Neural cell (in vitro differentiated cells): ENCODE results near the gene AGXT. TPM values are rescaled to one million over a fixed set of nuclear protein-coding genes. Genes with fewer than 3 reads are reported as not detected.

Source experiments
- H2AFZ ChIP-seq: fragments of 200-600, 300-800 bp; sonication (generic), shearing (Covaris generic); 2 replicates; pipeline ENCODE4 v1.6.0; 2014; ENCODE audit warnings: low read depth, mild to moderate bottlenecking, antibody characterized with exemption, low read length, moderate library complexity
- H3F3A ChIP-seq: fragments of 200-600 bp; shearing (Covaris generic); 2 replicates; pipeline ENCODE4 v1.6.1; 2016; ENCODE audit warnings: mild to moderate bottlenecking, moderate library complexity, mixed read lengths, antibody characterized with exemption, low read length; ENCODE audit not compliant: insufficient read depth, poor library complexity, severe bottlenecking
- H3K27ac ChIP-seq: fragments of 200-600, 300-800 bp; sonication (generic), shearing (Covaris generic); 2 replicates; pipeline ENCODE4 v1.5.1; 2014; ENCODE audit warnings: mild to moderate bottlenecking, low read length, moderate library complexity
- H3K27me3 ChIP-seq: fragments of 300-800, 200-600 bp; sonication (generic), shearing (Covaris generic); 2 replicates; pipeline ENCODE4 v1.6.0; 2014; ENCODE audit warnings: mild to moderate bottlenecking, low read depth, low read length, moderate library complexity; ENCODE audit not compliant: insufficient read depth
- H3K36me3 ChIP-seq: fragments of 300-800, 200-600 bp; sonication (generic), shearing (Covaris generic); 2 replicates; pipeline ENCODE4 v1.5.1; 2014; ENCODE audit warnings: mild to moderate bottlenecking, antibody characterized with exemption, low read length, moderate library complexity; ENCODE audit not compliant: insufficient read depth
- H3K4me2 ChIP-seq: fragments of 300-800, 200-600 bp; sonication (generic), shearing (Covaris generic); 2 replicates; pipeline ENCODE4 v1.6.0; 2014; ENCODE audit warnings: mild to moderate bottlenecking, low read length
- H3K4me3 ChIP-seq: fragments of 300-800, 200-600 bp; sonication (generic), shearing (Covaris generic); 2 replicates; pipeline ENCODE4 v1.5.1; 2014; ENCODE audit warnings: mild to moderate bottlenecking, low read length, moderate library complexity
- H3K79me2 ChIP-seq: fragments of 200-600 bp; shearing (Covaris generic); replicated peaks from 2 replicates; pipeline ENCODE4 v1.6.0; 2014; ENCODE audit warnings: mild to moderate bottlenecking, low read length, moderate library complexity; ENCODE audit not compliant: insufficient read depth
- H3K9ac ChIP-seq: fragments of 300-800, 200-600 bp; sonication (generic), shearing (Covaris generic); 2 replicates; pipeline ENCODE4 v1.6.1; 2016; ENCODE audit warnings: mild to moderate bottlenecking, low read length, mixed read lengths
- H3K9me2 ChIP-seq: fragments of 200-600 bp; shearing (Covaris generic); 2 replicates; pipeline ENCODE4 v1.6.1; 2016; ENCODE audit warnings: mild to moderate bottlenecking, low read length, mixed read lengths; ENCODE audit not compliant: insufficient read depth
- H3K9me3 ChIP-seq: fragments of 200-600, 300-800 bp; sonication (generic), shearing (Covaris generic); 2 replicates; pipeline ENCODE4 v1.6.1; 2016; ENCODE audit warnings: mild to moderate bottlenecking, mixed run types, low read length, moderate library complexity, mixed read lengths
- H4K20me1 ChIP-seq: fragments of 200-600 bp; shearing (Covaris generic); 2 replicates; pipeline ENCODE4 v1.6.1; 2016; ENCODE audit warnings: mild to moderate bottlenecking, mixed run types; ENCODE audit not compliant: insufficient read depth
- CTCF ChIP-seq: fragments of 450-650 bp; IDR thresholded peaks from 2 replicates; pipeline ENCODE4 v1.5.1; 2014; ENCODE audit warnings: antibody characterized with exemption, mild to moderate bottlenecking, moderate library complexity; ENCODE audit not compliant: poor library complexity, severe bottlenecking
- EP300 ChIP-seq: fragments of 450-650 bp; conservative IDR thresholded peaks from 2 replicates; pipeline ENCODE4 v1.6.1; 2014; ENCODE audit warnings: antibody characterized with exemption, mild to moderate bottlenecking, moderate library complexity; ENCODE audit not compliant: poor library complexity, severe bottlenecking
- EZH2 ChIP-seq: fragments of 200-600, 300-800 bp; shearing (Covaris generic), sonication (generic); IDR thresholded peaks from 2 replicates; pipeline ENCODE4 v1.6.1; 2014; ENCODE audit warnings: antibody characterized with exemption, low read length, borderline replicate concordance, mild to moderate bottlenecking; ENCODE audit not compliant: insufficient read depth, poor library complexity, severe bottlenecking
- MXI1 ChIP-seq: fragments of 450-650 bp; conservative IDR thresholded peaks from 2 replicates; pipeline ENCODE4 v1.6.1; 2014; ENCODE audit warnings: antibody characterized with exemption, mild to moderate bottlenecking; ENCODE audit not compliant: poor library complexity, severe bottlenecking
- POLR2AphosphoS5 ChIP-seq: IDR thresholded peaks from 2 replicates; pipeline ENCODE4 v1.6.1; 2012
- RAD21 ChIP-seq: fragments of 450-650 bp; conservative IDR thresholded peaks from 2 replicates; pipeline ENCODE4 v1.6.1; 2014; ENCODE audit warnings: antibody characterized with exemption, mild to moderate bottlenecking, moderate library complexity
- REST ChIP-seq: IDR thresholded peaks from 2 replicates; pipeline ENCODE4 v1.6.1; 2012; ENCODE audit warnings: borderline replicate concordance
- SMC3 ChIP-seq: fragments of 450-650 bp; conservative IDR thresholded peaks from 2 replicates; pipeline ENCODE4 v1.6.1; 2014; ENCODE audit warnings: antibody characterized with exemption, mild to moderate bottlenecking, moderate library complexity; ENCODE audit not compliant: poor library complexity
- TAF1 ChIP-seq: IDR thresholded peaks from 2 replicates; pipeline ENCODE4 v1.6.1; 2012; ENCODE audit warnings: low read depth
- polyA plus RNA-seq: library from polyadenylated mRNA; depleted of rRNA; stranded (reverse); fragments of >200 nt; gene quantifications from 2 replicates; pipeline ENCODE4 v1.2.3, GENCODE V29; 2014

The AGXT gene
- polyA plus RNA-seq, 1 donor from 2014 or later: not detected

GRCh38 chr2:240896394-240896793 lies 27.8 kb downstream of the AGXT start:
- no peaks in the 10 kb centered on the region for H3K9me2 ChIP-seq
- H3K9ac ChIP-seq: no peak overlapping the region
- no peak overlapping the region for H3K4me2 ChIP-seq
- H2AFZ ChIP-seq: no peak overlapping the region
- no peaks in the 10 kb centered on the region for H3K27me3 ChIP-seq
- no peaks in the 10 kb centered on the region for H3K9me3 ChIP-seq
- H3K79me2 ChIP-seq: no peaks in the 10 kb centered on the region
- H3K36me3 ChIP-seq: no peaks in the 10 kb centered on the region
- TF ChIP-seq EP300: no peak
- no peak for TF ChIP-seq CTCF
- no peak for TF ChIP-seq MXI1
- TF ChIP-seq EZH2: no peak
- TF ChIP-seq RAD21: no peak
- no peak for TF ChIP-seq POLR2AphosphoS5
- TF ChIP-seq TAF1: no peak
- no peak for TF ChIP-seq SMC3
- TF ChIP-seq REST: no peak
- no peak overlapping the region for H3K27ac ChIP-seq
- H3F3A ChIP-seq: no peaks in the 10 kb centered on the region
- no peak overlapping the region for H3K4me3 ChIP-seq
- no peaks in the 10 kb centered on the region for H4K20me1 ChIP-seq

GRCh38 chr2:240896871-240897692 lies 28.5 kb downstream of the AGXT start:
- Histone ChIP-seq H4K20me1 (no peaks in the 10 kb centered on the region), H3K4me2 (no peak overlapping the region), H3K9me3 (no peaks in the 10 kb centered on the region), H3K79me2 (no peaks in the 10 kb centered on the region), H2AFZ (no peak overlapping the region), H3K4me3 (no peak overlapping the region), H3K27ac (no peak overlapping the region), H3F3A (no peaks in the 10 kb centered on the region), H3K27me3 (no peaks in the 10 kb centered on the region), H3K9me2 (no peaks in the 10 kb centered on the region), H3K36me3 (no peaks in the 10 kb centered on the region), H3K9ac (no peak overlapping the region)
- no peak for TF ChIP-seq CTCF
- TF ChIP-seq TAF1: no peak
- no peak for TF ChIP-seq MXI1
- no peak for TF ChIP-seq EZH2
- no peak for TF ChIP-seq SMC3
- TF ChIP-seq POLR2AphosphoS5: no peak
- no peak for TF ChIP-seq EP300
- TF ChIP-seq RAD21: no peak
- TF ChIP-seq REST: no peak
